ENCODE results near the gene GCH1. TPM values are rescaled to one million over a fixed set of nuclear protein-coding genes. Genes with fewer than 3 reads are reported as not detected.

Gene GCH1
- polyA plus RNA-seq, 1 donor from 2014 or later, result 4.9 TPM

- no peak for TF ChIP-seq RAD21 (conservative IDR thresholded peaks at IDR 0.05)
Observed at GRCh38 chr14:54908190-54908589, 5.6 kb upstream of the GCH1 start (continued).

- no peak for TF ChIP-seq REST (IDR thresholded peaks at IDR 0.05; ENCODE audit: borderline replicate concordance)
- TF ChIP-seq MXI1 (conservative IDR thresholded peaks at IDR 0.05; ENCODE audit: poor library complexity, severe bottlenecking), result no peak
- TF ChIP-seq TAF1 (IDR thresholded peaks at IDR 0.05; ENCODE audit: low read depth), result no peak
- Histone ChIP-seq H3K36me3 (ENCODE audit: insufficient read depth, low read length) (no peaks in the 10 kb centered on the region), H3K27me3 (ENCODE audit: insufficient read depth, low read depth, low read length) (peaks cover 13% of the 10 kb centered on the region), H4K20me1 (ENCODE audit: insufficient read depth) (no peaks in the 10 kb centered on the region), H3K9me3 (ENCODE audit: low read length) (no peaks in the 10 kb centered on the region), H3F3A (ENCODE audit: insufficient read depth, low read length, poor library complexity, severe bottlenecking) (peaks cover 5% of the 10 kb centered on the region), H3K4me3 (ENCODE audit: low read length) (no peak overlapping the region), H3K27ac (ENCODE audit: low read length) (no peak overlapping the region), H2AFZ (ENCODE audit: low read depth, low read length) (no peak overlapping the region), H3K9ac (ENCODE audit: low read length) (no peak overlapping the region), H3K4me2 (ENCODE audit: low read length) (no peak overlapping the region), H3K9me2 (ENCODE audit: insufficient read depth, low read length) (no peaks in the 10 kb centered on the region), H3K79me2 (replicated peaks; ENCODE audit: insufficient read depth, low read length) (no peaks in the 10 kb centered on the region)
Observed at GRCh38 chr14:54906075-54906474, 3.4 kb upstream of the GCH1 start.

- Histone ChIP-seq H3K4me2 (ENCODE audit: low read length) (peak overlapping the region; percentile 67), H3K27ac (ENCODE audit: low read length) (no peak overlapping the region), H3F3A (ENCODE audit: insufficient read depth, low read length, poor library complexity, severe bottlenecking) (no peaks in the 10 kb centered on the region), H3K27me3 (ENCODE audit: insufficient read depth, low read depth, low read length) (peaks cover 21% of the 10 kb centered on the region), H2AFZ (ENCODE audit: low read depth, low read length) (peak overlapping the region; percentile 51), H3K9me2 (ENCODE audit: insufficient read depth, low read length) (no peaks in the 10 kb centered on the region), H3K36me3 (ENCODE audit: insufficient read depth, low read length) (no peaks in the 10 kb centered on the region), H3K9me3 (ENCODE audit: low read length) (no peaks in the 10 kb centered on the region), H3K9ac (ENCODE audit: low read length) (peak overlapping the region; percentile 65), H4K20me1 (ENCODE audit: insufficient read depth) (no peaks in the 10 kb centered on the region), H3K79me2 (replicated peaks; ENCODE audit: insufficient read depth, low read length) (no peaks in the 10 kb centered on the region), H3K4me3 (ENCODE audit: low read length) (peak overlapping the region; percentile 94)
- TF ChIP-seq RAD21 (conservative IDR thresholded peaks at IDR 0.05) (no peak), POLR2AphosphoS5 (IDR thresholded peaks at IDR 0.05) (peak; percentile 7), TAF1 (IDR thresholded peaks at IDR 0.05; ENCODE audit: low read depth) (no peak), MXI1 (conservative IDR thresholded peaks at IDR 0.05; ENCODE audit: poor library complexity, severe bottlenecking) (peak; percentile 51)
Observed at GRCh38 chr14:54902143-54902520, 494 bp downstream of the GCH1 start.

- Histone ChIP-seq H4K20me1 (ENCODE audit: insufficient read depth) (no peaks in the 10 kb centered on the region), H3F3A (ENCODE audit: insufficient read depth, low read length, poor library complexity, severe bottlenecking) (no peaks in the 10 kb centered on the region), H3K4me2 (ENCODE audit: low read length) (peak overlapping the region; percentile 67), H2AFZ (ENCODE audit: low read depth, low read length) (peak overlapping the region; percentile 51), H3K9me2 (ENCODE audit: insufficient read depth, low read length) (no peaks in the 10 kb centered on the region), H3K4me3 (ENCODE audit: low read length) (peak overlapping the region; percentile 94), H3K27me3 (ENCODE audit: insufficient read depth, low read depth, low read length) (peaks cover 21% of the 10 kb centered on the region), H3K9ac (ENCODE audit: low read length) (peak overlapping the region; percentile 65), H3K79me2 (replicated peaks; ENCODE audit: insufficient read depth, low read length) (no peaks in the 10 kb centered on the region), H3K27ac (ENCODE audit: low read length) (no peak overlapping the region), H3K9me3 (ENCODE audit: low read length) (no peaks in the 10 kb centered on the region), H3K36me3 (ENCODE audit: insufficient read depth, low read length) (no peaks in the 10 kb centered on the region)
- TF ChIP-seq CTCF (IDR thresholded peaks at IDR 0.05; ENCODE audit: poor library complexity, severe bottlenecking) (no peak), EZH2 (IDR thresholded peaks at IDR 0.05; ENCODE audit: borderline replicate concordance, insufficient read depth, low read length, poor library complexity, severe bottlenecking) (no peak), SMC3 (conservative IDR thresholded peaks at IDR 0.05; ENCODE audit: poor library complexity) (no peak), POLR2AphosphoS5 (IDR thresholded peaks at IDR 0.05) (no peak), REST (IDR thresholded peaks at IDR 0.05; ENCODE audit: borderline replicate concordance) (no peak), MXI1 (conservative IDR thresholded peaks at IDR 0.05; ENCODE audit: poor library complexity, severe bottlenecking) (no peak), EP300 (conservative IDR thresholded peaks at IDR 0.05; ENCODE audit: poor library complexity, severe bottlenecking) (no peak), RAD21 (conservative IDR thresholded peaks at IDR 0.05) (no peak), TAF1 (IDR thresholded peaks at IDR 0.05; ENCODE audit: low read depth) (no peak)
Observed at GRCh38 chr14:54901380-54902142, 1.1 kb downstream of the GCH1 start.

All from neural cell (in vitro differentiated cells).